GM19099 (cell line): ENCODE measurements around the gene KIFC1.

Experiments
- POLR2A ChIP-seq: IDR thresholded peaks from 3 replicates; pipeline ENCODE4 v1.6.1; 2011; ENCODE audit warnings: low read depth; ENCODE audit not compliant: insufficient read length; ENCODE audit errors: extremely low read depth

The KIFC1 gene

GRCh38 chr6:33430334-33430733, 38.7 kb downstream of the KIFC1 start:
- TF ChIP-seq POLR2A = peak; percentile 10

GRCh38 chr6:33430991-33431879, 39.6 kb downstream of the KIFC1 start:
- TF ChIP-seq POLR2A = peak; percentile 29

- no peak for TF ChIP-seq POLR2A
These were observed 40.4 kb downstream of the KIFC1 start for GRCh38 chr6:33431880-33432541.

- no peak for TF ChIP-seq POLR2A
These were observed 40.9 kb downstream of the KIFC1 start for GRCh38 chr6:33432546-33432945.

- no peak for TF ChIP-seq POLR2A
These were observed 41.4 kb downstream of the KIFC1 start for GRCh38 chr6:33433001-33433543.

GRCh38 chr6:33433544-33434191, 42.0 kb downstream of the KIFC1 start:
- TF ChIP-seq POLR2A = no peak

GRCh38 chr6:33434961-33435360, 43.3 kb downstream of the KIFC1 start:
- TF ChIP-seq POLR2A = no peak

GRCh38 chr6:33437666-33438065, 46.0 kb downstream of the KIFC1 start:
- no peak for TF ChIP-seq POLR2A

GRCh38 chr6:33438978-33439594, 47.5 kb downstream of the KIFC1 start:
- TF ChIP-seq POLR2A = no peak

GRCh38 chr6:33439956-33440648, 48.5 kb downstream of the KIFC1 start:
- no peak for TF ChIP-seq POLR2A

- no peak for TF ChIP-seq POLR2A
These were observed 49.2 kb downstream of the KIFC1 start for GRCh38 chr6:33440649-33441309.

GRCh38 chr6:33441457-33441856, 49.8 kb downstream of the KIFC1 start:
- no peak for TF ChIP-seq POLR2A

GRCh38 chr6:33442283-33442682, 50.7 kb downstream of the KIFC1 start:
- no peak for TF ChIP-seq POLR2A

GRCh38 chr6:33443025-33443424, 51.4 kb downstream of the KIFC1 start:
- TF ChIP-seq POLR2A = no peak
